Cerebellar nuclear complex (tissue), 1 donor: ENCODE measurements around the gene HBM.
"Not testable (repeated sequence)": the region's sequence is repeated elsewhere in the genome, so short reads cannot be mapped to it uniquely, and the experiment has no call there.

ENCODE experiments used
- DNase-seq, 2 experiments: peaks; one replicate each; lab custom pipeline; 2025; lab: John Stamatoyannopoulos, UW

Gene HBM

GRCh38 chr16:185213-185612 lies 19.4 kb downstream of the HBM start:
- no peak for DNase-seq

DNA sequence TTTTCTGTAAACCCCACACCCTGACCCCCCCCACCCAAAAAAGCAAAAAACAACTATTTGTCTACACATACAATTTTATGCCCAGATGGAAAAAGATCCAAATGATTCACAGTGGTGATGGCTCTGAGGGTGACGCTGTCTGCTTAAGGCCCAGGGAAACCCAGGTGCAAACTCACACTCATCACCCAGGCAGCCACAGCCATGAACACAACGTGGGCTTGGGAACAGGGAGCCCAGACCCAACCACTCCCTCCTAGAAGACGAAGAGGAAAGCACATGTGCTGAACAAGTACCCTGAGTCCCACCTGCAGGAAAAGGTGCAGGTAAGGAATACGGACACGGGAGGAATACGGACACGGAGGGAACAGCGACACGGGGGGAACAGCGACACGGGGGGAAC lies 19.9 kb downstream of the HBM start:
- DNase-seq, result no peak

DNA sequence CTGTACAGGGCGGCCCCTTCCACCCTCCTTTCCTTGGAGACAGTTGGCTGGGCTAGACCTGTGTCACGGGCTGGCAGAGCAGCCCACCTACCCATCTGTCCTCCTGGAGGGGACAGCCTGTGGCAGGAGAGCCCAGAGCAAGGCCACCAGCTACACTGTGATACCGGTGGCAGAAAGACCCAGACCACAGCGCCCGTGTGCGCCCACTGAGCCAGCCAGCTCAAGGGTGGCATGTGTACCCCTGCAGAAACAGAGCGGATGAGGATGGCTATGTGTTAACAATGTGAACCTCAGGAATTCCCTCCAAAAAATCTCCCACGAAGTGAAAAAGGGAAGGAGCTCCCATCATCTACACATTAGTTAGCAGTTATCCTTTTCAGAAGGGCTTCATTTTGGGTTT lies 21.6 kb downstream of the HBM start:
- DNase-seq, result no peak

- no peak for DNase-seq
Observed at GRCh38 chr16:188674-189073, 22.9 kb downstream of the HBM start.

- DNase-seq, result no peak
Observed at GRCh38 chr16:189604-190186, 23.9 kb downstream of the HBM start.

DNA sequence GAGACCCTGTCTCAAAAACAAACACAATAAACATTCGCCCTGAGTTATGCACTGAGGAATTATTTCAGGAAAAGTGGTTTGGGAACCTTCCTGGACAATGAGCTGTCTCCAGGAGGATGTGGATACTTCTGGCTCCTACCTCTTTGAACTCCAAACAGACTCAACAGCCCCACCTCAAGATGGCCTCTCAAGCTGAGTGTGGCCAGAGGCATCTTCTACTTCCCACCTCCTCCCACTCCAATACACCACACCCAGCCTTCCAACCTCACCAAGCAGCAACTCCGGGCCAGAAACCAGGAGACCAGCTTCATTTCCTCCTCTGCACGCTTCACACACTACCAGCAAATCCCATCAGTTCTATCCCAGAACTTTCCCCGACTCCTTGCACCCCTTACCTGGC lies 26.1 kb downstream of the HBM start:
- DNase-seq, result no peak

DNA sequence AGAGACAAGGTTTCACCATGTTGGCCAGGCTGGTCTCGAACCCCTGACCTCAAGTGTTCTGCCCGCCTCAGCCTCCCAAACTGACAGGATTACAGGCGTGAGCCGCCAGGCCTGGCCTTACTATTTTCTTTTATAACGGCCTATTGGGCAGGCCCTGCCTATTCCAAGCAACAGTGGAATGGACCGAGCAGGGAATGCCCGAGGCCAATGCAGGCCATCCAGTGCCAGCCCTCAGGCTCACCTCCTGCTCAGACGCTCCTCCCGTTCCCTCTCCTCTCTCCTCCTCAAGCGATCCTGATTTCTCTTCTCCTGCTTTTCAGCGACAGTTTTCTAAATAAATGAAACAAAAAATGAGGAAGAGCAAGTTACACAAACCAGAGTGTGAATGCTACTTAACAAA lies 26.9 kb downstream of the HBM start:
- DNase-seq, result no peak

- DNase-seq, result no peak
Observed at GRCh38 chr16:193441-193840, 27.7 kb downstream of the HBM start.

- DNase-seq, result no peak
Observed at GRCh38 chr16:194516-194915, 28.7 kb downstream of the HBM start.

DNA sequence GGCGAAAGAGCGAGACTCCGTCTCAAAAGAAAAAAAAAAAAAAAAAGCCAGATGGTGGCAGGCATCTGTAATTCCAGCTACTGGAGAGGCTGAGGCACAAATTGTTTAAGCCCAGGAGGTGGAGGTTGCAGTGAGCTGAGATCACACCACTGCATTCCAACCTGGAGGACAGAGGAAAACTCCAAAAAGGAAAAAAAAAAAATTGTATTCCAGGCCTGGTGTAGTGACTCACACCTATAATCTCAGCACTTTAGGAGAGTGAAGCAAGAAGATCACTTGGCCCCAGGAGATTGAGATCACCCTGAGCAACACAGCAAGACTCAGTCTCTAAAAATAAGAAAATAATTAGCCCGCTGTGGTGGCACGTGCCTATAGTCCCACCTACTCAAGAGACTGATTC lies 34.6 kb downstream of the HBM start:
- DNase-seq, result no peak

DNA sequence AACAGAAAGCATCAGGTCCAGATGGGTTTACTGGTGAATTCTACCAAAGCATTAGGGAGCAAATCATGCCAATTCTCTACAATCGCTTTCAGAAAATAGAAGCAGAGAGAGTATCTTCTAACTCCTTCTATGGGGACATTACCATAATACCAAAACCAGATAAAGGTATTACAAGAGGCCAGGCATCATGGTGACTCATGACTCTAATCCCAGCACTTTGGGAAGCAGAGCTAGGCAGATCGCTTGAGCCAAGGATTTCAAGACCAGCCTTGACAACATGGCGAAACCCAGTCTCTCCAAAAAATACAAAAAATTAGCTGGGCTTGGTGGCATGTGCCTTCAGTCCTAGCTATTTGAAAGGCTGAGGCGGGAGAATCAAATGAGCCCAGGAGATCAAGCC lies 37.5 kb downstream of the HBM start:
- no peak for DNase-seq

- not testable (repeated sequence) for DNase-seq
Observed at GRCh38 chr16:204046-204445, 38.3 kb downstream of the HBM start.

DNA sequence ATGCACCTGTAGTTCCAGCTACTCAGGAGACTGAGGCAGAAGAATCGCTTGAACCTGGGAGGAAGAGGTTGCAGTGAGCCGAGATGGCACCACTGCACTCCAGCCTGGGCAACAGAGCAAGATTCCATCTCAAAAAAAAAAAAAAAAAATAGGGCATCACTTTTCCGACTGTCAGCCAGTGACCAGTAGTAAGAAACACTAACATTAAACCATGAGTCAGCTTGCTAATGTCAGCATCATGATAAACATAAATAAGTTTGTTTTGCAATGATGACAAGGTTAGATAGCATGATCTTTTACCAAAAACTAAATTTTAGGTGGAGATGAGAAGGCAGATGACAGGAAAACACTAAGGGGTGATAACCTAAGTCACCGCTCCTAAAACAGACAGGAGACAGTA lies 43.6 kb downstream of the HBM start:
- DNase-seq, result not testable (repeated sequence)

DNA sequence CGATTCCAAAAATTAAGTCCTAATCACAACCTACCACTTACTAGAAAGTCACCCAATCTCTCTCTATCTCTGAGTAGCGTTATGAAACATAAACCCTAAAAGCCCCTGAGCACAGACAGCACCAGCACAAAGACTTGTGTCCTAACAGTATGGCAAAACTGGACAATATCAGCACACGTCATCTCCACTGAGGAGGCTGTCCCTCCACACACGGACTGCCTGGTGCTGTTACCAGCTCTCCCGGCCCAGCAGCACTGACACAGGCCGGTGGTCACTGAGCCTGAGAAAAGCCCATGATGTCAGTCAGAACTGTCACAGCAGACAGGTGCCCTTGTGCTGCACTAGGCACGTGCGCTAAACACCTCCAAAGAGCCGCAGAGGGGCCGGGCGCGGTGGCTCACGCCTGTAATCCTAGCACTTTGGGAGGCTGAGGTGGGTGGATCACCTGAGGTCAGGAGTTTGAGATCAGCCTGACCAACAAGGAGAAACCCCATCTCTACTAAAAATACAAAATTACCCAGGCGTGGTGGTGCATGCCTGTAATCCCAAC lies 45.9 kb downstream of the HBM start:
- DNase-seq, result not testable (repeated sequence)

- no peak for DNase-seq
Observed at GRCh38 chr16:212999-213398, 47.2 kb downstream of the HBM start.
